Fibroblast of villous mesenchyme (primary cell): ENCODE data around the gene HACD2. TPM values are rescaled to one million over a fixed set of nuclear protein-coding genes. Genes with fewer than 3 reads are reported as not detected.

Experiments used
- DNase-seq: peaks from one replicate; pipeline ENCODE4 v3.0.0-alpha.2; 2010; ENCODE audit warnings: low read depth
- H3K4me3 ChIP-seq: 2 replicates; pipeline ENCODE4 v1.5.1; 2011; ENCODE audit warnings: low read depth, mild to moderate bottlenecking, low read length
- total RNA-seq: library from RNA; depleted of rRNA; stranded (reverse); fragments of >200 nt; gene quantifications from 2 replicates; pipeline ENCODE4 v1.2.3, GENCODE V29; 2012
- TF ChIP-seq, protein P1 (sequence below): IDR thresholded peaks from 2 replicates; pipeline ENCODE4 v1.5.1; 2012; ENCODE audit warnings: low read depth, mild to moderate bottlenecking, low read length; ENCODE audit not compliant: insufficient read depth

Gene HACD2
- total RNA-seq, result 19.3 and 51.8 TPM in 2 replicates

DNA sequence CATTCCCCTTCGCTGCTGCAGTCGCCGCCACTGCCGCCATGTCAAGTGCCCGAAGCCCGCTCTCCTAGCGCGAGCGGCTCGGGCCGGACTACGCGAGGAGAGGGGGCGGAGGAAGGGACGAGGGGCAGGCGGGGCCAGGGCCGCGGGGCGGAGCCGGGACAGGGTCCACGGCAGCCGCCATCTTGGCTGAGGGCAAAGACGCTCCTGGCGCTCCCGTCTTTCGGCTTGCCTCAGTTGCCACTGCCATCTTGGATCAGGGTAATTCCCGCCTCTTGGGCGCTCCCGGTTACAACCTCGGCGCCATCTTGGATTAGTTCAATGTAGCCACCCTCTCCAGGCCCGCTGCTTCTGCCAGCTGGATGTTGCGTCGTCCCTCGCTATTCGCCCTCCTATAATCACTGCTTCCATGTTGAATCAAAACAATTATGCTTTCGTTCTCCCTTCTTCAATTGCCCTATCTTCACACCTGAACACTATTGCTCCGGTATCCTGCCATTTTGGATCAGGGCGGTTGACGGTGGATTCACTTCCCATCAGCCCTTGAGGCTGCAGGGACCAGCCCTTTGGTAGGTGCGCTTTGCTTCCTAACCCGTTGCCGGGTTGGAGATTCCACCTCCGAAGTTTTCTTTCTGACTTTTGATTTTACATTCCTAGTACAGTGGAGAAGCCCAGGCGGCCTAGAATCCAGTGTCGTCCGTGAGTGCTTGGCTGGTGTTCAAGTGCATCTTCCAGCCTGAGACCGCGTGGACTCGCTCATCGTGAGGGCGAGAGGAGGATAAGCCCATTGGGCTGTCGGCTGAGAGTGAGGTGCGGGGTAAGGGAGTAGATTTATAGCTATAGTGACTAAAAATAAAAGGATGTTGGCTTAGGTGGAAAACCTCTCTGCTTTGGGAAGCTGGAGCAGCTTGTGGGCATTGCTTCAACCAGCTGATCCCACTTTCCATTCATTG, at the start of gene HACD2:
TSS of gene HACD2 (minus strand) at position 66 of the 950 bp plus-strand sequence. CDS start at position 40, 26 bp downstream.
- H3K4me3 ChIP-seq, result peak within 1 kb of the TSS; percentile 90
- DNase-seq, result peak; percentile 96
- TF ChIP-seq, protein P1, sequence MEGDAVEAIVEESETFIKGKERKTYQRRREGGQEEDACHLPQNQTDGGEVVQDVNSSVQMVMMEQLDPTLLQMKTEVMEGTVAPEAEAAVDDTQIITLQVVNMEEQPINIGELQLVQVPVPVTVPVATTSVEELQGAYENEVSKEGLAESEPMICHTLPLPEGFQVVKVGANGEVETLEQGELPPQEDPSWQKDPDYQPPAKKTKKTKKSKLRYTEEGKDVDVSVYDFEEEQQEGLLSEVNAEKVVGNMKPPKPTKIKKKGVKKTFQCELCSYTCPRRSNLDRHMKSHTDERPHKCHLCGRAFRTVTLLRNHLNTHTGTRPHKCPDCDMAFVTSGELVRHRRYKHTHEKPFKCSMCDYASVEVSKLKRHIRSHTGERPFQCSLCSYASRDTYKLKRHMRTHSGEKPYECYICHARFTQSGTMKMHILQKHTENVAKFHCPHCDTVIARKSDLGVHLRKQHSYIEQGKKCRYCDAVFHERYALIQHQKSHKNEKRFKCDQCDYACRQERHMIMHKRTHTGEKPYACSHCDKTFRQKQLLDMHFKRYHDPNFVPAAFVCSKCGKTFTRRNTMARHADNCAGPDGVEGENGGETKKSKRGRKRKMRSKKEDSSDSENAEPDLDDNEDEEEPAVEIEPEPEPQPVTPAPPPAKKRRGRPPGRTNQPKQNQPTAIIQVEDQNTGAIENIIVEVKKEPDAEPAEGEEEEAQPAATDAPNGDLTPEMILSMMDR, result no peak

DNA sequence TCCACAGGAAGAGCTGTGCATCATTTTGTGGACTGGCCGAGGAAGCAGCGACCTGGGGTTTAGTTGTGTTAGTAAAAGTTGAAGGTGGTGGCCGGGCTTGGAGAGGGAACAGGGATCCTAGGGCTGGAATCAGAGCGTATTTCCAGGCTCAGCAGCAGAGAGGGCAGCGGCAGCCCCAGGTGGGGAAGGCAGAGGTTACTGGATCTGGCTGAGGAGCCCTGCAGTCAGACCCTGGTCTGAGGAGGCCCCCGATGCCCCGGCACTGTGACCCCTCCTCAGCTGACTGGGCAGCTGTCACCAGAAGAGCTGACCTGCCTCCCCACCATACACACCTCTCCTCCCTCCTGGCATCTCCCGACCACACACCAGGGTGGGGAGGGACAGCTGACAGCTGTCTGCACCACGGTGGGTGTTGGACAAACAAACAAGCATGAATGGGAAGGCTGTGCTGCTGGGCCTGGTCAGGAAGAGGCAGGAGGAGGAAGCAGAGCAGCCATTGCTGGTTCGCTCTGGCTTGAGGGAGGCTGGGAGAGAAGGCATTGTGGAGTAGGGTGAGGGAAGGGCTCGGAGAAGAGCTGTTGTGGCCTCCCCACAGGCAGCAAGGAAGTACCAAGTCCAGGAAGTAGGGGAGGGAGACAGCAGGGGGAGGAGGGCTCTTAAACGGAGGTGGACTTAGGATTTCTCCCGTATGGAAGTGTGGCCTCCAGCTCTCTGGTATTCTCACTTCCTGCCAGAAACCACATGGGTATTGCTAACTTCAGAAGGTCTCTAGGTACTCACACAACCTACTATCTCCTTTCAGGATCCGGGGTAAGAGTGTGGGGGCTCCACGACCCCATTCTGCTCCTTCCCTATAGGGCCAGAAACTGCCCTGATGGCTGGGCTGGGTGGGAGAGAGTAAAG, 49.5 kb upstream of the HACD2 start:
- TF ChIP-seq, protein P1, result no peak
- DNase-seq, result no peak
- no peak overlapping the region for H3K4me3 ChIP-seq

GRCh38 chr3:123633530-123633929, 48.7 kb upstream of the HACD2 start:
- no peak for DNase-seq
- no peak overlapping the region for H3K4me3 ChIP-seq
- TF ChIP-seq, protein P1, result no peak

DNA sequence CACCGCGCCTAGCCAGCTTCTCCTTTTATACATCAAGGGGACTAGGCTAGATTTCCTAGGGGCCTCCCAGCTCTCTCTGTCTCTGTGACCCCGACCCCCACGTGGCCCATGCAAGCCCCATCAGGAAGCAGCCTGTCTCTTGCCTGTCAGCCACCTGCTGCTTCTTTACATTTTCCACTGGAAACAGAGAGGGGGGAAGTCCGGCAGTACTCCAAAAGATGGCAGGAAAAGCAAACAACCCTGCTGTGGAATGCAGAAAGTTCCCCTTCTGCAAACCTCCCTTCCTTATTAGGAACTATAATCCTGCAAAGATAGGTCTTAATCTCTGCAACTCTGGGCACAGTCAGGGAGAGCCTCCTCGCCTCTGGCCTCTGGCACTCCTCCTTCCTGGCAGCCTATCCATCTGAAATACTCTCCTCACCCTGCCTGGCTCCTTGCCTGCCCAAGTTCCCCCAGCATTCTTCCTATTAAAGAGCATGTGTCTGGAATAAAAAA, 47.4 kb upstream of the HACD2 start:
- TF ChIP-seq, protein P1, result no peak
- H3K4me3 ChIP-seq, result no peak overlapping the region
- peak; percentile 66 for DNase-seq

DNA sequence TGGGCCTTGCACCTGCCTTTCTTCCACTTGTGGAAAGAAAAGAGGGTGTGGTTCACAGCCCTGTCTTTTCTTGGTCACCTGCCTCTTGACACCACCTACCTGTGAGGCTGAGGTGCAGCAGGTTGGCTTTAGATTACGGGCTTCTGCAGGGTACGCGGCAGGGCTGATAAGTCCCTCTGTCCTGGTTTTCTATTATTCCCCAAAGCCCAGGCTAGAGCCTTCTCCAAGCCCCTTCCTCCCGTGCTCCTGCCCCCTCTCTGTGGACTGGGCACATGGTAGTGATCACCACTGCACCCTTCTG, 44.8 kb upstream of the HACD2 start:
- TF ChIP-seq, protein P1, result no peak
- DNase-seq, result no peak
- H3K4me3 ChIP-seq, result no peak overlapping the region

DNA sequence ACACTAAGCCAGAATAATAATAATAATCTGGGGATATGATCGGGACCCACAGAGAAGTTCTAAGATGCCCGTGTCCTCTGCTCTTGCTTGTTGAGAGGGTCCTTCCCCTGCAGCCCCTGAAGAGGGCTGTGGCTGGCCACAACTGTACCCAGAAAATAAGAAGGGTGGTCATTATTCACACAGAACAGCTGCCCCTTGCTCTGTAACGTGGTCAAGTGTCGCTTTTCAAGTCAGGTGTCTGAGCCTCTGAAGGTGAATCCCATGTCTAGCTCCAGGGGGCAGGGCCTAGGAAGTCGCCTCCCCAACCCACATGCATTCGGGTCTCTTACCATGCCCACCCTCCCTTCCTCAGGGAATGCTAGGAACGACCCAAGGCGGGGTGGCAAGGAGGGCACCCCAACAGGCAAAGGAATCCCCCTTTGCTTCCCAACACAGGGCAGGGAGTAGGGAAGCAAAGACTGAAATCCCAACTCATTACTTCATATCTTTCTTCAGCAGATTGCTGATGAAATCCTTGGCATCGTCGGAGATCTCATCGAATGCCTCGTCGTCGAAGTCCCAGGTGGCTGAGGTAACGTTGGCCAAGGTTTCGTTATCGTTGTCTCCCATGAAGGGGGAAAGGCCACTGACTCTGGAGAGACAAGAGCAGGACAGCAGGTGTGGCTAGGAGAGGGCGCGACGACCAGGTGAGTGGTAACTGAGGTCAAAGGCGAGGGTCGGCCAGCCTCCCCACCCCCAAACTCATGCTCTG, 44.3 kb upstream of the HACD2 start:
- DNase-seq, result no peak
- no peak overlapping the region for H3K4me3 ChIP-seq
- TF ChIP-seq, protein P1, result no peak
